GM21825 (cell line): Measurements from ENCODE around the gene RINL.
A peak's percentile ranks its signal among the peaks of the same experiment; 100 is the strongest.
"Not testable (repeated sequence)": the region's sequence is repeated elsewhere in the genome, so short reads cannot be mapped to it uniquely, and the experiment has no call there.

ENCODE experiments used
- ATAC-seq: cut with Tn5 transposase; IDR thresholded peaks from one replicate; pipeline ENCODE4 v1.9.1; 2021; ENCODE audit warnings: mild to moderate bottlenecking, moderate library complexity; ENCODE audit not compliant: unreplicated experiment

Gene RINL

DNA sequence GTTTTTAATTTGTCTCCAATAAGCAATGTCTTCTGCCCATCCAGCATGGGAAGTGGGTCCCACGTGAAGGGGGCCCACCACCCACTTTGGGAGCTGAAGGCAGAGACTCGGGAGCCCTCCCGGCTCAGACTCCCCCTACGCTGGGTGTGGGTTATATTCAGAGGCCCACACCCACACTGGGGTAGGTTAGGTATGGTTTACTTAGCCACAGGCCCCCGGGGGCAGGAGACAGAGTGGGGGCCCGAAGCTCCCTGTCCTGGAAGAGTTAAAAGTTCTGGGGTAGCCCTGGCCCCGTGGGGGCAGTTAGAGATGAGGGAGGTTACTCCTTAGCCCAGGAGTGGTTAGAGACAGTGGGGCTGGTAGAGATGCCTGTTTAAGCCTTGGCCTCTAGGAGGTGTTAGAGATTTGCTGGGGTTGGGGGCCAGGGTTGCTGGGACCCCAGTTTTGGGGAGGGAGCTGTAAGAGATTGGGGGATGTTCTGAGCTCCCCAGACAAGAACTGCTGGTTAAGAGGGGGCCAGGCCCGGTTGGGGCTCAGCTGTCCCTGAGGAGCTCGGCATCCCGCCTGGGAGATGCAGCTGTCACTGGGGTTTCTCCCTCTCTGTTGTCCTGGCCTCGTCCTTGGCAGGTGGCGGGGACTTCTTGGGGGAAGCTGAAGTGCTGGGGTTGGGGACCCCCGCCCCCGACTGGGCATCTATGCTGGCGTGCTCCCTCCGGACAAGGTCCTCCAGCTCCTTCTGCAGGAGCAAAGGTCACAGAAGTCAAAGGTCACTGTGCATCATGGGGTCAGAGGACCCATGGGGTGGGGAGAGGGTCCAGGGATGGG lies 712 bp upstream of the RINL start:
- no peak for ATAC-seq

GRCh38 chr19:38875656-38876395 lies 2.2 kb downstream of the RINL start:
- ATAC-seq = no peak

GRCh38 chr19:38873400-38873799 lies 4.7 kb downstream of the RINL start:
- ATAC-seq = not testable (repeated sequence)

DNA sequence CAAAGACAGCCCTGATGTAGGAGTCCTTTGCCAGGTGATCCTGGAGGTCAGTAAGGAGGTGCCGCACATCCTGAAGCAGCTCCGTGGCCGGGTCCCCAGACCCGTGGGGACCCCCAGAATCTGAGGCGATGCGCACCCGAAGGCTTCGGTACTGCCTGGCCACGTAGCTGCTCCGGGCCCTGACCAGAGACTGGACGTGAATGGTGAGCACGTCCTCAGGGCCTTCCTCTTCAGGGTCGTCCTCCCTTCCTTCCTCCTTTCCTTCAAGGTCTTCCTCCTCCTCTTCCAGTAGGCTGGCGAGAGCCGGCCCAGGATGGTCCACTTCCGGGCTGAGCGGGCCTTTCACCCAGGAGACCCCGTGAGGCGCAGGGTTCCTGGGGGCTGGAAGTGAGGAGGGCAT lies 7.5 kb downstream of the RINL start:
- no peak for ATAC-seq

- peak; percentile 48 for ATAC-seq
Observed at GRCh38 chr19:38869836-38870607, 8.1 kb downstream of the RINL start.

DNA sequence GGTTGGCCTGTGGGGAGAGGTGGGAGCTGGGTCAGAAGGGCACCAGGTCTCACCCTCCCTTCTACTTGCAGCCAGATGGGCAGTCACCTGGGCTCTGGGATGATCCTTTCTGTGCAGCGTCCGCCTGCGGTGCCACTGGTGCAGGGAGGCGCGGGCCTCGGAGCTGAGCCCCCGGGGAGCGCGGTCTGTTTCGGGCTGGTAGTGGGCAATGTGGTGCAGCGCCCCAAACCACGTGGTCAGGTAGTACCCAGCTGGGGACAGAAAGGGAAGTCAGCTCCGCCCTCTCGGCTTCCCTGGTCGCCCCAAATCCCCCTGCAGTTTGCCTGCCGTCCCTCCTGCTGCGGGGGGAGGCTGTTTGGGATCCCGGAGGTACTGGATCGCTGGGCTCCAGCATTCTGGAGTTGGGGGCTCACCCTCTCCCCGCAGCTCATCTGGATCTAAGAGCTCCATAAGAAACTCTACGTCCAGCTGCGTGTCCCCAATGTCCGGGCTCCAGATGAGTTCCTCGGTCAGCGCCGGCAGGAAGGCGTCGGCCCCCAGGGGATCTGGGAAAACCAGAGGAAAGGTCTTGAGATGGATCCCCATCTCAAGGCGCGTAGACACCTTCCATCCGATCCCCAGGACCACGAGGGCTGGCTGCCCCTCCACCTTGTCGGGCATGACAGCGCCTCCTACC lies 8.8 kb downstream of the RINL start:
- ATAC-seq = no peak

DNA sequence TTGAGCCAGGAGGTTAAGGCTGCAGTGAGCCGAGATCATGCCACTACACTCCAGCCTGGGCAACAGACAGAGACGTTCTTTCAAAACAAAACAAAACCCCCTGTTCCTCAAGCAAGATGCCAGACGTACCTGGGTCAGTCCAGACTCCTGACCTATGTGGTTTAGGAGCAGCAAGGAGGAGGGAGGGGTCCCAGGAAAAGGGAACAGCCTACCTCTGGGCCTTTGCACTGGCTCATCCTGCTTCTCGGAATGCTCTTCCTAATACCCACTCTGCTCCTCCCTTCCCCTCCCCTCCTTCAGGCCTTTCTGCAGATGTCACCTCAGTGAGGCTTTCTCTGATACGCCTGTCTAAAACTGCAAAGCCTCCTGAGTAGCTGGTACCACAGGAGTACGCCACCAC lies 9.5 kb downstream of the RINL start:
- ATAC-seq = no peak

GRCh38 chr19:38867171-38867780 lies 10.8 kb downstream of the RINL start:
- no peak for ATAC-seq

GRCh38 chr19:38862321-38863059 lies 15.6 kb downstream of the RINL start:
- no peak for ATAC-seq

GRCh38 chr19:38861368-38861767 lies 16.7 kb downstream of the RINL start:
- no peak for ATAC-seq

- not testable (repeated sequence) for ATAC-seq
Observed at GRCh38 chr19:38859631-38860204, 18.4 kb downstream of the RINL start.

DNA sequence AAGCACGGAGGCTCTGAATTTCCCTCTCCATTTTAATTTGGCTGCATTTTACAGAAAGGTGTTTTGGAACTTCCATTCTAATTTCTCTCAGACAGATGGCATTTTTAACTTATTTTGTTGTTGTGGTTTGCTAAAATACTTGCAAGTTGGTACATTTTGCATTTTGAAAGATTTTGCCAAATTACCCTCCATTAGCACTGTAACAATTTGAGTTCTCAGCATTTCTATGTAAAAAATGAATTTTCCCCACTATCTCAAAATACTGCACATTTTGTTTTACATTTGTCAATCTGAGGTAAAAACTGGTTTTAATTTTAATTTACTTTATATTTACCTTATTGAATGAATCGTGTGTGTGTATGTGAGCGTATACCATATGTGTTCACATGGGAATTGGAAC lies 21.3 kb downstream of the RINL start:
- no peak for ATAC-seq

- ATAC-seq = not testable (repeated sequence)
Observed at GRCh38 chr19:38855751-38856150, 22.3 kb downstream of the RINL start.

GRCh38 chr19:38854961-38855360 lies 23.1 kb downstream of the RINL start:
- ATAC-seq = not testable (repeated sequence)

DNA sequence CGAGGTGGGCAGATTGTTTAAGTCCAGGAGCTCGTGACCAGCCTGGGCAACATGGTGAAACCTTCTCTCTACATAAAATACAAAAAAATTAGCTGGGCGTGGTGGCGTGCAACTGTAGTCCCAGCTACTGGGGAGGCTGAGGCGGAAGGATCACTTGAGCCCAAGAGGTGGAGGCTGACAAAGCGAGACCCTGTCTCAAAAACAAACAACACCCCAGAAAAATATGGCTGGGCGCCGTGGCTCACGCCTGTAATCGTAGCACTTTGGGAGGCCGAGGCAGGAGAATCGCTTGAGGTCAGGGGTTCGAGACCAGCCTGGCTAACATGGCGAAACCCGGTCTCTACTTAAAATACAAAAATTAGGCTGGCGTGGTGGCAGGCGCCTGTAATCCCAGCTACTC lies 24.9 kb downstream of the RINL start:
- no peak for ATAC-seq

DNA sequence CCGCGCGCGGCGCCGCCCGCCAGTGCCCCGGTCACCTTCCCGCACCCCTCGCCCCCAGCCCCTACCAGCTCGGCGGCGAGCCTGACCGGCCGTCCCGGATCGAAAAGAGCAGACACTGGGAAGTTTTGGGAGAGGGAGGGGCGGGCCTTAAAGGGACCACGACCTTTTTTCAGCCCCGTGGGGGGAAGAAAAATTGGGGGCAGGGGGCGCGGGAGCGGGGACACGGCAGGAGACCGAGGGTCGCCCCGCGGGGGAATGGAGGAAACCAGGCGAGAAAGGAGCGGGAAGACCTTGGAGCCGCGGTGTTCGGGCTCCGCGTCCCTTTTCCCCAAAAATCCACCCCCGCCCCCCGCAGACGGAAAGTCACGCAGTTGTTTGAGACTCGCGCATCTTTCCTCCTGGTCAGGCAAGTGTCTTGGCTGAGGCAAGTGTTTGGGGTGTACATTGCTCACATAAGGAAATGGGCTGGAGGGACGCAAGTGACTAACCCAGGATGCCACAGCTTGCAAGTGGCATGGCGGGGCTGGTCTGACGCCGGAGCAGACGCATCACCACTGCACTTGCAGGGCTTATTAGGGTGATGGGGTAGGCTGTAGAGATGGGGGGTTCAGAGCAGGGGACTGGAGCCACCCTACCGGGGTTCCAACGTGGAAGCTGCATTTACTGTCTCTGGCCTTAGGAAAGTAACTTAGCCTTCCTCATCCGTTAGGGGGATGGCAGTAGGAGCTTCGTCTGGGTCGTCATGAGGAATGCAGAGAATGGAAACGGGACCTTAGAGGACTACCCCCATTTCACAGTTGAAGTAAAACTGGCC lies 25.6 kb downstream of the RINL start:
- no peak for ATAC-seq

DNA sequence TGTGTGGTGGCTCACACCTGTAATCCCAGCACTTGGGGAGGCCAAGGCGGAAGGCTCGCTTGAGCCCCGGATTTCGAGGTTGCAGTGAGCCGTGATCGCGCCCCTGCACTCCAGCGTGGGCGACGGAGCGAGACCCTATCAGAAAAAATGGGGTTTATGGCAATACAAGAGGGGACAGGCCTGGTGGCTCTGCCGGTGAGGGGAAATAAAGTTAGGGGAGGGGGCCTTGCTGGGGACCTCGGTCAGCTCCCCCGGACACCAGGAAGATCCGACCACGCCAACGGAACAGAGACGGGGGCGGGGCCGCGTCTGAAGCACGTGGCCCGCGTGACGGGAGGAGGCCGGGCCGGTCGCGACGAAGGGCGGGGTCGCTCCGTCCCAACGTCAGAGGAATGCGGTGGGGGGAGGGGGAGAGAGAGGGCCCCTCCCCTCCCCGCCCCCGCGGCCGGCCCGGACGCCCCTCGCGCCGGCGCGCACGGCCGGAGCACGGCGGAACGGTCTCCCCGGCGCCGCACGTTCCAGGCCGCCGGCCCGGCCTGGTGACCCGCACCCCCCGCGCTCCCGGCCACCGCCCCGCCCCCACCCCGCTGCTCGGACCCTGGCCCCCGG lies 26.3 kb downstream of the RINL start:
- peak; percentile 21 for ATAC-seq

DNA sequence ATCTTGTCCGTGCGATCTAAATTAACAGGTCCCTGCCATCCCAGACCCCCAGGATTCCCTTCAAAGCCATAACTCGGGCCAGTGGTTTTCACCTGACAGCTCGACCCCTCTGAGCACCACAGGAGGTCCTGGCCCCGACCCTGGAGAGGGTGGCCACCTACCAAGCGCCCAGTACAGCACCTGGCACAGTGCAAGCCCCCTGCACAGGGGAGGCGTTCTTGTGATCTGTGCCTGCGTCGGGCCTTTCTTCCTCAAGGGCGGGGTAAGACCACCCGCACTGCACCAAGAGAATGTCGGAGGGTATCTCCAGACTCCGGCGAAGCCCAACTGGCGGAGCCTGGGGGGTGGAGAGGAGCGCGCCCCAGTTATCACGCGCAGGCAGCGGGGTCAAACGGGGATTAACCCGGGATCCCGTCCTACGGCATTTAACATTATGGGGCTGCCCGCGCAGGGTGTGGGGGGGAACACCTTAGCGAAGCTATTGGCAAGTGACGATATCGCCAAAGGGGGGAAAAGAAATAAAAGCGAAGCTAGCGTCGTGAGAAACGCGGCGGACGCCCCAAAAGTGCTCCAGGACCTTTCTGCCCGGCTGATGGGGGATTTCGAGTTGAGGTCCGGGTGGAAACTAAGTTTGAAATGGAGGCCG lies 27.0 kb downstream of the RINL start:
- no peak for ATAC-seq
